Panc1 (cell line): ENCODE data around the gene PIGH. TPM values are rescaled to one million over a fixed set of nuclear protein-coding genes. Genes with fewer than 3 reads are reported as not detected.

Experiments used
- ATAC-seq: fragments of 200-7000 bp; cut with Tn5 transposase; 2 replicates; pipeline ENCODE4 v1.9.1; 2020; ENCODE audit warnings: mild to moderate bottlenecking, moderate library complexity
- BruUV-seq: library from RNA; stranded (reverse); fragments of 400-500 nt; replicated peaks from 2 replicates; lab custom pipeline; 2021; lab: Mats Ljungman, UMichigan
- CTCF ChIA-PET: fragments of 300-600 bp; sonication (Branson Sonifier 250); formaldehyde crosslinking; loops from one replicate; lab custom pipeline; 2022; ENCODE audit warnings: antibody characterized with exemption; lab: Charles Lee
- POLR2A ChIA-PET: fragments of 300-600 bp; sonication (Branson Sonifier 250); formaldehyde crosslinking; loops from one replicate; lab custom pipeline; 2022; ENCODE audit warnings: antibody characterized with exemption; lab: Charles Lee
- DNase-seq: peaks from one replicate; pipeline ENCODE4 v3.0.0-alpha.2; 2010; ENCODE audit warnings: low read depth, low spot score
- H3K27ac ChIP-seq: 2 replicates; pipeline ENCODE4 v1.5.1; 2011; ENCODE audit warnings: mild to moderate bottlenecking, low read length, inconsistent platforms
- H3K27me3 ChIP-seq: fragments of 200-500 bp; sonication (Bioruptor generic); 2 replicates; pipeline ENCODE4 v1.6.0; 2014; ENCODE audit warnings: low read length, inconsistent platforms; ENCODE audit not compliant: control insufficient read depth, insufficient read depth
- H3K36me3 ChIP-seq: fragments of 200-500 bp; sonication (Bioruptor generic); 2 replicates; pipeline ENCODE4 v1.5.1; 2014; ENCODE audit warnings: inconsistent platforms, mild to moderate bottlenecking, low read length, moderate library complexity; ENCODE audit not compliant: control insufficient read depth, insufficient read depth
- H3K4me1 ChIP-seq: 2 replicates; pipeline ENCODE4 v1.5.1; 2011; ENCODE audit warnings: inconsistent platforms, mild to moderate bottlenecking, low read length, moderate library complexity; ENCODE audit not compliant: control insufficient read depth, insufficient read depth
- H3K4me3 ChIP-seq, 2 experiments: 2 replicates each; pipeline ENCODE4 v1.5.1; 2011 to 2012; ENCODE audit warnings: low read depth in 2 of 2, low read length in 2 of 2, mild to moderate bottlenecking in 2 of 2, inconsistent platforms in 1 of 2, moderate library complexity in 1 of 2
- H3K9me3 ChIP-seq: fragments of 200-500 bp; sonication (Bioruptor generic); 2 replicates; pipeline ENCODE4 v1.5.1; 2014; ENCODE audit warnings: low read depth, mild to moderate bottlenecking, inconsistent platforms, low read length, moderate library complexity; ENCODE audit not compliant: control insufficient read depth, insufficient read depth
- POLR2AphosphoS5 ChIP-seq: IDR thresholded peaks from 2 replicates; pipeline ENCODE4 v1.6.1; 2012; ENCODE audit warnings: mild to moderate bottlenecking, low read depth, low read length, moderate library complexity
- SIN3A ChIP-seq: IDR thresholded peaks from 2 replicates; pipeline ENCODE4 v1.6.1; 2012; ENCODE audit warnings: low read depth, mild to moderate bottlenecking, low read length, moderate library complexity, borderline replicate concordance; ENCODE audit not compliant: insufficient read depth
- TCF7L2 ChIP-seq: IDR thresholded peaks from 2 replicates; pipeline ENCODE4 v1.6.1; 2011; ENCODE audit warnings: mild to moderate bottlenecking, low read depth, low read length, inconsistent platforms
- in situ Hi-C: cut with HindIII; loops from 2 replicates; pipeline ENCODE4 v1.10.0; 2016; ENCODE audit warnings: low sequenced_read_pairs, low pct_unique_long_range_greater_than_20kb
- intact Hi-C: fragments of 100-400 bp; cut with micrococcal nuclease; formaldehyde crosslinking; loops from one replicate; pipeline ENCODE4 v1.10.0; 2022; ENCODE audit not compliant: unreplicated experiment
- total RNA-seq: library from RNA; stranded (reverse); gene quantifications from one replicate; pipeline ENCODE4 v1.2.1, GENCODE V29; 2021; ENCODE audit not compliant: unreplicated experiment
- TF ChIP-seq, protein P1 (sequence below), 2 experiments: IDR thresholded peaks; 2 replicates each; pipeline ENCODE4 v1.6.1; 2011 to 2012; ENCODE audit warnings: low read depth in 2 of 2, control low read depth in 1 of 2, low read length in 1 of 2, mild to moderate bottlenecking in 1 of 2, moderate library complexity in 1 of 2; ENCODE audit not compliant: insufficient read depth in 1 of 2
- TF ChIP-seq, protein P2 (sequence below): fragments of 450-650 bp; IDR thresholded peaks from 2 replicates; pipeline ENCODE4 v1.5.1; 2017; ENCODE audit warnings: mild to moderate bottlenecking

Gene PIGH
- total RNA-seq, 1 experiment from 2014 or later: 13.3 TPM

DNA sequence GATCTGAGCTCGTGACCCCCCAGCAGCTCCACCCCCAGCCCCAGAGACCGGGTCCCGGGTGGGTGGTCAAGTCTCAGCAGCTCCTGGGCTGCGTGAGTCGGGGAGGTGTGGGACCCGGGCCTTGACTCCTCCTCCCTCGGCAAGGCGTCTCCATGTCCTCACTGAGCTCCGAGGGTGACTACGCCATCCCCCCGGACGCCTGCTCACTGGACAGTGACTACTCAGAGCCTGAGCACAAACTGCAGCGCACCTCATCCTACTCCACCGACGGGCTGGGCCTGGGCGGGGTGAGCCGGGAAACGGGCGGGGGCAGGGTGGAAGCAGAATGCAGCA is 28.1 kb downstream of the PIGH start:
- BruUV-seq: no TSS peak
- ChIA-PET CTCF (interaction anchor here (0.7 to 4.4 kb wide), 7 partner anchors 7 to 145 kb away, joined by 3 to 51 read pairs (median 3); no protein-coding TSS in a partner anchor), POLR2A (no interaction called here)
- H3K27me3 ChIP-seq: no peaks in the 10 kb centered on the region
- no peaks in the 10 kb centered on the region for H3K36me3 ChIP-seq
- in situ Hi-C loops: no loop called here
- ATAC-seq (no peak), DNase-seq (no peak)
- no peak overlapping the region for H3K27ac ChIP-seq
- no peak overlapping the region for H3K4me3 ChIP-seq
- no peaks in the 10 kb centered on the region for H3K4me1 ChIP-seq
- H3K9me3 ChIP-seq: no peaks in the 10 kb centered on the region
- intact Hi-C loops: loop anchor here (1.0 to 5.0 kb wide), 2 partner anchors 45 to 145 kb away; no protein-coding TSS in a partner anchor
- TF ChIP-seq POLR2AphosphoS5 (no peak), TCF7L2 (no peak), SIN3A (no peak)
- TF ChIP-seq, protein P1, sequence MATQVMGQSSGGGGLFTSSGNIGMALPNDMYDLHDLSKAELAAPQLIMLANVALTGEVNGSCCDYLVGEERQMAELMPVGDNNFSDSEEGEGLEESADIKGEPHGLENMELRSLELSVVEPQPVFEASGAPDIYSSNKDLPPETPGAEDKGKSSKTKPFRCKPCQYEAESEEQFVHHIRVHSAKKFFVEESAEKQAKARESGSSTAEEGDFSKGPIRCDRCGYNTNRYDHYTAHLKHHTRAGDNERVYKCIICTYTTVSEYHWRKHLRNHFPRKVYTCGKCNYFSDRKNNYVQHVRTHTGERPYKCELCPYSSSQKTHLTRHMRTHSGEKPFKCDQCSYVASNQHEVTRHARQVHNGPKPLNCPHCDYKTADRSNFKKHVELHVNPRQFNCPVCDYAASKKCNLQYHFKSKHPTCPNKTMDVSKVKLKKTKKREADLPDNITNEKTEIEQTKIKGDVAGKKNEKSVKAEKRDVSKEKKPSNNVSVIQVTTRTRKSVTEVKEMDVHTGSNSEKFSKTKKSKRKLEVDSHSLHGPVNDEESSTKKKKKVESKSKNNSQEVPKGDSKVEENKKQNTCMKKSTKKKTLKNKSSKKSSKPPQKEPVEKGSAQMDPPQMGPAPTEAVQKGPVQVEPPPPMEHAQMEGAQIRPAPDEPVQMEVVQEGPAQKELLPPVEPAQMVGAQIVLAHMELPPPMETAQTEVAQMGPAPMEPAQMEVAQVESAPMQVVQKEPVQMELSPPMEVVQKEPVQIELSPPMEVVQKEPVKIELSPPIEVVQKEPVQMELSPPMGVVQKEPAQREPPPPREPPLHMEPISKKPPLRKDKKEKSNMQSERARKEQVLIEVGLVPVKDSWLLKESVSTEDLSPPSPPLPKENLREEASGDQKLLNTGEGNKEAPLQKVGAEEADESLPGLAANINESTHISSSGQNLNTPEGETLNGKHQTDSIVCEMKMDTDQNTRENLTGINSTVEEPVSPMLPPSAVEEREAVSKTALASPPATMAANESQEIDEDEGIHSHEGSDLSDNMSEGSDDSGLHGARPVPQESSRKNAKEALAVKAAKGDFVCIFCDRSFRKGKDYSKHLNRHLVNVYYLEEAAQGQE (IDR thresholded peaks at IDR 0.05; ENCODE audit: insufficient read depth in 1 of 2, low read depth in 2 of 2, low read length in 1 of 2): no peak
- TF ChIP-seq, protein P2, sequence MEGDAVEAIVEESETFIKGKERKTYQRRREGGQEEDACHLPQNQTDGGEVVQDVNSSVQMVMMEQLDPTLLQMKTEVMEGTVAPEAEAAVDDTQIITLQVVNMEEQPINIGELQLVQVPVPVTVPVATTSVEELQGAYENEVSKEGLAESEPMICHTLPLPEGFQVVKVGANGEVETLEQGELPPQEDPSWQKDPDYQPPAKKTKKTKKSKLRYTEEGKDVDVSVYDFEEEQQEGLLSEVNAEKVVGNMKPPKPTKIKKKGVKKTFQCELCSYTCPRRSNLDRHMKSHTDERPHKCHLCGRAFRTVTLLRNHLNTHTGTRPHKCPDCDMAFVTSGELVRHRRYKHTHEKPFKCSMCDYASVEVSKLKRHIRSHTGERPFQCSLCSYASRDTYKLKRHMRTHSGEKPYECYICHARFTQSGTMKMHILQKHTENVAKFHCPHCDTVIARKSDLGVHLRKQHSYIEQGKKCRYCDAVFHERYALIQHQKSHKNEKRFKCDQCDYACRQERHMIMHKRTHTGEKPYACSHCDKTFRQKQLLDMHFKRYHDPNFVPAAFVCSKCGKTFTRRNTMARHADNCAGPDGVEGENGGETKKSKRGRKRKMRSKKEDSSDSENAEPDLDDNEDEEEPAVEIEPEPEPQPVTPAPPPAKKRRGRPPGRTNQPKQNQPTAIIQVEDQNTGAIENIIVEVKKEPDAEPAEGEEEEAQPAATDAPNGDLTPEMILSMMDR: no peak

DNA sequence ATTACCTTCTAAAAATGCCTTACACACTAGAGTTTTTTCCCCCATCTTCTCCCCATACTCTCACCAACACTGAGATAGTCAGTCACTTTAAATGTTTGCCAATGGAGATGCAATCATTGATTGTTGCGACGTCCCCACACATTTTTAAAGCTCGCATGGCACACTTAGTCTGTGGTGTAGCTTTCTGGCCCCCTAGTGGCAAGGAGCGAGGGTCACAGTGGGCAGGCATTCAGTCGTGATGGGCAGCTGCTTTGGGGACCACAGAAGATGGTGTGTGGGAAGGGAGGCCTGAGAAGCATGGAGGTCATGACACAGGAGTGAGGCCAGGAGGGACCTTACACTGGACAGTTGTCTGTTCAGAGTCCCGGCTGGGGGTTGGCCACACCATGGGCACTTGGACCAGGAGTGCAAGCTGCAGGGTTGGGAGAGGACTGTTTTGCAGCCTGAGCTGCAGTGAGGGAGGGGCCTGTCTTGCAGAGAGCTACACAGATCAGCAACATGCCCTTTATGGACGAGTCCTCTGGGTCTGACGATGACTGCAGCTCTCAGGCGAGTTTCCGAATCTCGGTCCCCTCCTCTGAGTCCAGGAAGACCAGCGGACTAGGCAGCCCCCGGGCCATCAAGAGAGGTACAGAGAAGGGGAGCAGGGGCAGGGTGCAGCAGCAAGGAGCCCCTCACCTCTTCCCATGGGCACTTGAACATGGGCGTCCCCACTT is 28.6 kb downstream of the PIGH start:
- ChIA-PET POLR2A (no interaction called here), CTCF (interaction anchor here (0.6 to 4.4 kb wide), 13 partner anchors 8 to 144 kb away, joined by 3 to 51 read pairs (median 4); no protein-coding TSS in a partner anchor)
- H3K4me3 ChIP-seq: no peak overlapping the region
- TF ChIP-seq, protein P2: peak; percentile 88
- TF ChIP-seq SIN3A: no peak
- TF ChIP-seq TCF7L2: no peak
- no TSS peak for BruUV-seq
- H3K27me3 ChIP-seq: no peaks in the 10 kb centered on the region
- H3K4me1 ChIP-seq: no peaks in the 10 kb centered on the region
- H3K9me3 ChIP-seq: no peaks in the 10 kb centered on the region
- peak; percentile 30 for DNase-seq
- H3K36me3 ChIP-seq: no peaks in the 10 kb centered on the region
- peak; percentile 95 for ATAC-seq
- intact Hi-C loops (loop anchor here (1.0 to 5.0 kb wide), 2 partner anchors 44 to 144 kb away; no protein-coding TSS in a partner anchor), in situ Hi-C loops (no loop called here)
- no peak overlapping the region for H3K27ac ChIP-seq
